ENCODE results near the gene FAM98B. TPM values are rescaled to one million over a fixed set of nuclear protein-coding genes. Genes with fewer than 3 reads are reported as not detected.

FAM98B gene
- 80.5 and 81.9 TPM in 2 replicates for total RNA-seq (2013; cell fraction: nucleolus; rRNA removed)
- 7.1 and 13.4 TPM in 2 replicates for total RNA-seq (2014; rRNA removed)
- 6.6 and 7.6 TPM in 2 replicates for total RNA-seq (2014; rRNA removed; fragmentation: Illumina TruSeq; extraction: Trizol)
- total RNA-seq (2021), result 28.5 and 30.0 TPM in 2 replicates
- 19.7 TPM for polyA plus RNA-seq (2011; ENCODE audit: low read depth)
- 22.8 and 45.7 TPM in 2 replicates for polyA plus RNA-seq (2011; rRNA removed)
- polyA plus RNA-seq (2011; cell fraction: cytosol; rRNA removed), result 3.8 and 6.1 TPM in 2 replicates
- 3.7 and 4.7 TPM in 2 replicates for polyA plus RNA-seq (2011; cell fraction: nucleus; rRNA removed)
- polyA plus RNA-seq (2012), result 17.4 and 17.7 TPM in 2 replicates
- polyA plus RNA-seq (2014; fragmentation: Illumina TruSeq; extraction: Trizol), result 36.7 and 46.1 TPM in 2 replicates
- polyA plus RNA-seq (2014; fragmentation: Nextera tagmentation; extraction: Ambion mirVana), result 1 to 10 TPM; 4.2 to 8.4 TPM
- 15.8 and 17.3 TPM in 2 replicates for polyA plus RNA-seq (2014; rRNA removed)
- polyA plus RNA-seq (2016; fragmentation: Nextera tagmentation; extraction: Ambion mirVana), result 1 to 10 TPM; 1.3 to 2.2 TPM
- polyA minus RNA-seq (2011; rRNA and poly(A)+ RNA removed), result 6.6 and 9.7 TPM in 2 replicates
- 2.9 and 3.8 TPM in 2 replicates for polyA minus RNA-seq (2011; cell fraction: cytosol; rRNA and poly(A)+ RNA removed)
- polyA minus RNA-seq (2011; cell fraction: nucleus; rRNA and poly(A)+ RNA removed), result 12.0 and 18.3 TPM in 2 replicates
- percentile 94 among the genes with signal in this experiment for Bru-seq, nascent RNA
- percentile 86 among the genes with signal in this experiment for BruChase-seq, experiment 1, labeled RNA remaining after a 6-hour chase
- percentile 83 among the genes with signal in this experiment for BruChase-seq, experiment 2, labeled RNA remaining after a 2-hour chase
- long read RNA-seq, experiment 1, partial matches to known transcripts, result 0 of 2 reads
- long read RNA-seq, experiment 1, other reads (novel, unspliced or antisense), result 2 of 2 reads
- long read RNA-seq, experiment 2, partial matches to known transcripts, result 5 of 30 reads
- long read RNA-seq, experiment 2, other reads (novel, unspliced or antisense), result 24 of 30 reads

GRCh38 chr15:38453971-38454695 lies at the start of gene FAM98B:
FAM98B (plus strand) TSS chr15:38454127; CDS start chr15:38454162, 35 bp downstream.
- H3K36me3 ChIP-seq (ENCODE audit: control insufficient read depth in 2 of 2, insufficient read depth in 2 of 2, low read length in 1 of 2), result no peaks in the 10 kb centered on the region; a peak in 1 of 4 replicates
- H3K4me2 ChIP-seq (ENCODE audit: control insufficient read depth, insufficient read depth), result peak within 1 kb of the TSS; percentile 81
- FAIRE-seq, result peak; percentile 62
- DNase-seq (ENCODE audit: low read depth, low spot score), result peak; percentile 62
- peak within 1 kb of the TSS; percentile 92 for H2AFZ ChIP-seq (ENCODE audit: control insufficient read depth, low read depth, low read length)
- intact Hi-C loops (cut with micrococcal nuclease; ENCODE audit: unreplicated experiment) (no loop called here), in situ Hi-C loops (cut with MboI) (no loop called here)
- no peaks in the 10 kb centered on the region for H4K20me1 ChIP-seq (ENCODE audit: control insufficient read depth, insufficient read depth)
- no peaks in the 10 kb centered on the region for H3K4me1 ChIP-seq (ENCODE audit: control insufficient read depth, insufficient read depth, low read length)
- BruUV-seq (replicated peaks), result TSS peak; percentile 60
- H3K27ac ChIP-seq (ENCODE audit: control insufficient read depth, insufficient read depth), result peak within 1 kb of the TSS; percentile 85
- CTCF ChIA-PET, result interaction anchor here (0.7 to 3.7 kb wide), 23 partner anchors 9 to 451 kb away, joined by 3 to 54 read pairs (median 5); partner anchors contain the start of gene RASGRP1
- peaks cover 51% of the 10 kb centered on the region for H3K79me2 ChIP-seq (ENCODE audit: control insufficient read depth, insufficient read depth, low read length)
- H3K27me3 ChIP-seq (replicated peaks in 1 of 2; ENCODE audit: control insufficient read depth in 2 of 2, insufficient read depth in 2 of 2, low read length in 1 of 2), result no peaks in the 10 kb centered on the region
- H3K4me3 ChIP-seq, result peak within 1 kb of the TSS; percentile 84
- RAD21 ChIA-PET (ENCODE audit: unreplicated experiment), result interaction anchor here (0.9 to 3.2 kb wide), 14 partner anchors 10 to 250 kb away, joined by 3 to 44 read pairs (median 4); no protein-coding TSS in a partner anchor
- SMC1A ChIA-PET (ENCODE audit: uncharacterized antibody, unreplicated experiment), result interaction anchor here (0.8 to 3.7 kb wide), 18 partner anchors 7 to 250 kb away, joined by 3 to 51 read pairs (median 6); no protein-coding TSS in a partner anchor
- no peaks in the 10 kb centered on the region for H3K9me3 ChIP-seq (replicated peaks; ENCODE audit: control insufficient read depth, insufficient read depth, low read length)
- ATAC-seq, result peak; percentile 93
- peak within 1 kb of the TSS; percentile 92 for H3K9ac ChIP-seq (ENCODE audit: control insufficient read depth, insufficient read depth, low read length)
- POLR2A ChIA-PET, result interaction anchor here (0.5 to 2.6 kb wide), 12 partner anchors 10 to 432 kb away, joined by 3 to 22 read pairs (median 4); no protein-coding TSS in a partner anchor
- under 1% methylated on average over 49 of the region's 49 CpGs for WGBS (ENCODE audit: insufficient coverage, insufficient replicate concordance, low lambda C conversion rate, missing lambda C conversion rate)
- peak; percentile 86 for TF ChIP-seq PML (IDR thresholded peaks at IDR 0.05; ENCODE audit: low read length)
- no peak for TF ChIP-seq E4F1 (IDR thresholded peaks at IDR 0.05; ENCODE audit: borderline replicate concordance, partially characterized antibody)
- TF ChIP-seq SPI1 (IDR thresholded peaks at IDR 0.05; ENCODE audit: borderline replicate concordance, insufficient read depth, low read depth, low read length), result no peak
- TF ChIP-seq NR2C1 (IDR thresholded peaks at IDR 0.05), result peak; percentile 94
- TF ChIP-seq ZBTB4 (CRISPR knock-in tag; IDR thresholded peaks at IDR 0.05), result no peak
- no peak for TF ChIP-seq NR2C2 (IDR thresholded peaks at IDR 0.05; ENCODE audit: borderline replicate concordance, control insufficient read depth, insufficient read length, low read depth)
- 0 out of 2 replicates have a peak, but pooled peaks have one; percentile 7 for TF ChIP-seq BCL11A (IDR thresholded peaks at IDR 0.05; ENCODE audit: low read depth, low read length)
- TF ChIP-seq IRF3 (IDR thresholded peaks at IDR 0.05), result peak; percentile 38; the same call in 1 of the 2 replicates
- no peak for TF ChIP-seq SMAD1 (IDR thresholded peaks at IDR 0.05; ENCODE audit: low read depth, partially characterized antibody)
- peak; percentile 92 for TF ChIP-seq YY1 (IDR thresholded peaks at IDR 0.05; ENCODE audit: low read depth, low read length)
- peak; percentile 61 to 72 for TF ChIP-seq IKZF2 (IDR thresholded peaks at IDR 0.05)

All from GM12878 (cell line).